Suppressor macrophage (primary cell): ENCODE data around the gene LTBP1.
"Not testable (repeated sequence)": the region's sequence is repeated elsewhere in the genome, so short reads cannot be mapped to it uniquely, and the experiment has no call there.

Experiments used
- DNase-seq, 4 experiments: peaks; one replicate each; pipeline ENCODE4 v3.0.0-alpha.2; 2020 to 2022

Gene LTBP1

DNA sequence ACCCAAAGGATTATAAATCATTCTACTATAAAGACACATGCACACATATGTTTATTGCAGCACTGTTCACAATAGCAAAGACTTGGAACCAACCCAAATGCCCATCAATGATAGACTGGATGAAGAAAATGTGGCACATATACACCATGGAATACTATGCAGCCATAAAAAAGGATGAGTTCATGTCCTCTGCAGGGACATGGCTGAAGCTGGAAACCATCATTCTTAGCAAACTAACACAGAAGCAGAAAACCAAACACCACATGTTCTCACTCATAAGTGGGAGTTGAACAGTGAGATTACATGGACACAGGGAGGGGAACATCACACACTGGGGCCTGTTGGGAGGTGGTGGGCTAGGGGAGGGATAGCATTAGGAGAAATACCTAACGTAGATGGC, 288.8 kb downstream of the LTBP1 start:
- not testable (repeated sequence) for DNase-seq

DNA sequence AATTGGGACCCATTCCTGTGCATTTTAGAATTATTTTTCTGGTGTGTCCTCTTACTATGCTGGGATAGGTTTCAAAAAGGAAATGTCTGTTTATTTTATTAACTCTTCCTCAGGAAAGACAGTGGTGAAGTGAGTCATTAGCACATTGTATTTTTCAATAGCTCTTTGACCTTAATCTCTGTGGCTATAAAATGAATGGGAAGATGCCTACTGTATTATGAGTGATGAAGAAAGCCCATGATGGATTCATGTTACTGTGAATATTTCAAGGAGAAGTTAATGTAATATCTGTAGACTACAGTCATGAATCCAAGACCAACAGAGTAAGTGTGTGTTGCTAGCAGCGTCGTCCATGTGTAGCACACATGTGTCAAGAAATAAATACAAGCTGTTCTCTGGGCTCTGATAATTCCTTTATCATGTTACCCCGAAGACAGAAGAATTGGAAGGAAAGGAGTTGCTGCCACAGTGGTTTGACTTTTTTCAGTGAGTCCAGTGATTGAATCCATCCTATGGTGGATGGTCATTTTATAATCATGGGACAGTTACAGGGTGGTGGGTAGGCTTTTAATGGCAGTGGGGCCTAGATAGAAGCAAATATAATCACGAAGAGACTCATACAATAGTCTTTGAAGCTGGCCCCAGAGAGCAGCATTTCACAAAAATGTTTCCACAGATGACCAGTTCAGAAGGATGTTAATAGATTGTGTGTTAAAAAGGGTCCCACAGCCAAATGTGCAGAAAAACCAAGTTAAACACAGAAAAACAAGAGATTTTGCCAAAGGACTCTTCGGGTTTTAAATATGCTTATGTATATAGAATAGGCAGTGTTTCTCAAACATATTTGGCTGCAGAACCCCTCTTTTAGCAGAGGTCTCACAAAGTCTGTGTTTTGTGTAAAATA, 290.0 kb downstream of the LTBP1 start:
- no peak for DNase-seq

DNA sequence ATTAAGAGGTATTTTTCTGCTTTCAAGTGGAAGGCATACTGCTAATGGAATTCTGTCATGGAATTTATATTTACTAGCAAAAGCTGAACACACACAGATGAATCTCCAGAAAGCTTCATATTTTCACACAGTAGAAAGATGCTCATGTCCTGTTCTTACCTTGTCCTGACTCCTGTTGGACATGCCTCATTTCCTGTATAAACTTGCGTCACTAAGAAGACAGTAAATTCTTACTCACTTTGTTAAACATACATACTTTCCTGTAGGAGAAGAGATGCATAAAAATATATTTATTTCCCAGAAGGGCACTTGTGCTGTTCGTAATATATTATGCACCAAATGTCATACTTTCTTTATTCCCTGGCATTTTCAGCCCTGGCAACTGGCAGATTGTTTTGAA, 291.4 kb downstream of the LTBP1 start:
- no peak for DNase-seq

DNA sequence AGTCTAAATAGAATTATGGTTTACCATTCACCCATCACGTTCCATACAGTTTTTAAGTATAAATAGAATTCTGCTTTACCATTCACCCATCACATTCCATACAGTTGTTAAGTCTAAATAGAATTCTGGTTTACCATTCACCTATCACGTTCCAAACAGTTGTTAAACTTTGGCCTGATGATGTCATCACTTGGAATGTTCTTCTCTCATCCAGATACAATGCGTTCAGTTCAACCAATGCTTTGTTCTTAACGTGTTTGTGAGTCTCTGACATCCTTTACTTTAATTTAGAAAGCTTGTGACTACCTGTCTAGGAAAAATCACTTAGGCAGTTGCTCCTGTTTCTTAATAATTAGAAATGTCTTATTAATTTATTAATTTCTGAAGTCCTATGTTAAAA, 293.4 kb downstream of the LTBP1 start:
- no peak for DNase-seq

DNA sequence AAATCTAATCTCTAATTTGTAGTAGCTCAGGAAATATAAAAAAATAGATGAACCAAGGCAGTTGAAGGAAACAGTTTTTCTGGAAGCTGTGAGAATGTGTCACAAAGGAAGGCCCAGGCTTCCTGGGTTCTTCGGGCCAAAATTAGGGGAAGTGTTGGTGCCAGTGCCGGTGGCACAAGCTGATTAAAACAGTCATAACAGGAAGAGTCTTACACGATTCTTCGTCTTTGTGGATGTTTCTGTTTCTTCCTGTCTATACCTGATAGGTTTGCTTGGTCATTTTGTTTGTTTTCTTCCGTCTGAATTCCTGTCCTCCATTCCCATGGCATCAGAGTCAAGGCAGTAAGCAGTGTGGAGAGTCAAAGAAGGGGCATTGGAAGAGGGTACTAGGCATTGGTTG, 294.3 kb downstream of the LTBP1 start:
- peak in 1 of 4 experiments; percentile 3 for DNase-seq

DNA sequence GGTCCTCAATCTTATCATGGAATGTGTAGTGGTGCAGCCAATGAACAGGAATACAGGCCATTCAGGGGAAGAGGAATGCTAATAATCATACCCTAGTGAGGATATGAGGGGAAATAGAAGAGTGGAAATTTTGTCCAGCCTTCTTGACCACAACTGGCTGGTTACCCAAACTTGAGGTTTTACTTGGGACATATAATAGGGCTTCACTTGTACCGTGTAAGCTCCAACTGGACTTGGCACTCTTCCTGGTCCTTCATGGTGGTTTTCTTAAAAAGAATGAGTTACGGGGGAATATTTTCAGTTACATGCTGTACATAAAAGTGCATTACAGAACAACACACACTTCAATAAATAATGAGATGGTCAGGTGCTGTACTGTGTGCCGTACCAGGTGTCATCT, 294.8 kb downstream of the LTBP1 start:
- DNase-seq, result no peak

DNA sequence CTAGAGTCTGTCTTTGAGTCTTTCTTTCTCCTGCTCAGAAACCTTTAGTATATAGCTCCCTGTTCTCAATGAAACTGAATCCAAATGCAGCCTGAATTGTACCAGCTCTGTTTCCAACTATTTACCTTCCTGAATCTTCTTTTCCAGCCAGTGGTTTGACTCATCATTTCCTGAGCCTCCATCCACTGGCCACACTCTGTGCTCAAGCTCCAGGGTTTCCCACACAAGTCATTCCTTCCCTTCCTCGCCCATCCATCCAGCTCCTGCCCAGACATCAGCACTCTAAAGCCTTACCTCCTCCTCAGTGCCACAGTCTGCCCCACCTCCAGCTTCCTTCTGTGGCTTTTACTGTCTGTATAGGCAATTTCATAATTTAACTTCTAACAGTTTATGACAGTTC, 296.1 kb downstream of the LTBP1 start:
- peak in 1 of 4 experiments; percentile 3 for DNase-seq

DNA sequence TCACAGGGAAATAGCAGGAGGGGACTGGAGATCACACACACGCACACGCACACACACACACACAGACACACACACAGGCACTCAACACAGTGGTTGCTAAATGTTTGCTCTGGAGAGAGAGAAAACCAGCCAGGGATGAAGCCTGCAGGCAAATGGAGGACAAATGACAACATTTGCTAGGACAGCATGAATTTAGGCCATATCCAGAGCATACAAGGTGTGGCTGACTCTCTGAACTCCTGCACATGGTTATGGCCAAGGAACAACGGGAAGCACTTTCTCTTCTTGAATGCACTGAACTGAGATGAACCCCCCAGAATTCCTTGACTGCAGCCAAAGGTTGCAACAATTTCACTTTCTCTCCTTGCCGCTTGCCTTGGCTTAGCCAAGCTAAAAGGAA, 299.7 kb downstream of the LTBP1 start:
- no peak for DNase-seq

DNA sequence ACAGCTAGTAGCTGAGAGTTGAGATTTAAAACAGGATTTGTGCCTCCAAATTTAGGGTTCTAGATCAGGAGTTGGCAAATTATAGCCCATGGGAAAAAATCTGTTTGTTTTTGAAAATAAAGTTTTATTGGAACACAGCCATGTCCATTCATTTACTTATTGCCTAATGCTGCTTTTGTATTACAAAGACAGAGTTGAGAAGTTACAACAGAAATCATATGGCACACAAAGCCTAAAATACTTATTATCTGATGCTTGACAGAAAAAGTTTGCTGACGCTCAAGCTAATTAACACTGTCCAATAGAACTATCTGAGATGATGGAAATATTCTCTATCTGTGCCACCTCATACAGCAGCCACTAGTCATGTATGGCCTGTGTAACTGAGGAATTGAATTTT, 300.6 kb downstream of the LTBP1 start:
- no peak for DNase-seq

DNA sequence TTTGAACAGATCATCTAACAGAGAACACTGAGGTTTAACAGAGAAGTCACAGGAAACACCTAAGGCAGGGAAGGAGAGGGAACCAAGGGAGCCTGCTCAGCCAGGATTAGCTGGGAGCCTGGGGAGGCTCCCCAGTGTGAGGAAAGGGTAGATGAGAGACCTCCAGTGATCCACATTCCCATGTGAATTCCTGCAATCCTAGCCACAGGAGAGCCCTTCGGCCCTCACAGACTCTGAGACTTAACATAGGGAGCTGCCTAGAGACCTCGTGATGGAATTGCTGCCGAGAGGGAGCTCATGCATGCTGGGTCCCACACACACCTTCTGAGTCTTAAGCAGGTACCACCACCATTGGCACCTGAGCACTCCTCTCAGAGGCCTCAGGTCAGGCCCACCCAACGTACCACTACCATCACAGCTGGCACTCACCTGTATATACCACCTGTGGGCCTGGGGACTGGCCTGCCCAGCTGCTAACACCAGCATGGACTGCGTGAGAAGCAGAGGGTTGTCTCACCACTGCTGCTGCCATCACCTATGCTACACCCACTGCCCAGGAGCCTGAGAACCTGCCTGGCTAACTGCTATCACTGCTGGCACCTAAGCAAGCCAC, 303.8 kb downstream of the LTBP1 start:
- no peak for DNase-seq

DNA sequence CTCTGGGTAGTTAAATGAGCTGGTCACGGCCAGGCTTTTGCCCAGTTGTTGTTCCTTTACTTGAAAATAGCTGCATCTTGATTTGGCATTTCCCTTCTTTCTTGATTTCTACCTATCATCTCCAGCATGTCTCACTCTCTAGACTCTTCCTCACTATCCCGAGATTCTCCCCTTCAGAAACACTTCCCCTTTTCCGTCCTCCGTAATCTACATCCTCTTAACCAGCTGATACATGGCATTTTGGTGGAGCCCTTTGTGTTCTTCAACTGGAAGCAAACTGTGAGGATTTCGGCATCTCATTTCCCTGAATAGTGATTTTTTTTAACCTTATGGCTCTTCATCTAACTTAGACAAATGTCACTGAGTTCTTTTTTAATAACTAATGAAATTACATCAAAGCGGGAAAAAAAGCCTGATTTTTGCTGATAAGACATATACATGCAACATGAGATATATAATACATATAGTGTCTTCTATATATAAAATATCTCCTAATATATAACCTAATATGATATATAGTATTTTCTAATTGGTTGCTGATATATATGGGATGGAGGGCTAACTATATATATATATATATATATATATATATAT, 309.5 kb downstream of the LTBP1 start:
- DNase-seq, result peak in 1 of 4 experiments; percentile 13

DNA sequence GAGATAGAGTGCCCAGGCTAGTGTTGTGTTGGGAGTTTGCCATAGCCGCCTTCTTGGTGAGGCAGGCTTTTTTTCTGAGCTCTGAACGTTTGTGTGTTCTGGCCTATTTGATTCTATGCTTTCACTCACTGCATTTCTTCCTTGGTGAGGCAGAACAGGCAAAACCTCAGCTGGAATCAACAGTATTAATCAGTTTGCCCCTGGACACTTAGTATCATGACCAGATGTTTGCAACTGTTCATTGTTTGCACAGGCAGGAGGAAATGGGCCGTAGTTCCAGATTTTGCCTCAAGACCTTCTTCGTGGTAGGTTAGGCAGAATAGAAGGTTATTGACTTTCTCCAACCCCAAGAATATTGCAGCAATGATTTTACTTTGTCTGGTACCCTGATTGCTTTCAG, 311.6 kb downstream of the LTBP1 start:
- no peak for DNase-seq

DNA sequence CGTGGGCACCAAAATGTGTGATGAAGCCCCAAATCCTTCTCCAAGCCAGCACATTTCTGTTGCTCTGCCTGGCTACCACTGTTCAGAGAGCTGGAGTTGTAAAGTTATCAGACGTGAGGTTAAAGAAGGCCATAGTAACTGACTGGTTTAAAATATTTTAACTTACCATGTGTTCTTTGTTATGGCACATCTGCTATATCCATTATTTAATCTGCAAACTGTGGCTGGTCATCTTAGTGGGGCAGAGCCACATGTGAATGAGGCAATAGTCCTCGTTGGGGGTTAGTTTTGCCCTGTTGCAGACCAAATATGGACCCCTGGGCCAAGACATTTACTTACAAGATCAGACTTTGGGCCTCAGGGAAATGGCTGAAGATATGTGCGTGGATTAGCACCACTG, 315.3 kb downstream of the LTBP1 start:
- no peak for DNase-seq

DNA sequence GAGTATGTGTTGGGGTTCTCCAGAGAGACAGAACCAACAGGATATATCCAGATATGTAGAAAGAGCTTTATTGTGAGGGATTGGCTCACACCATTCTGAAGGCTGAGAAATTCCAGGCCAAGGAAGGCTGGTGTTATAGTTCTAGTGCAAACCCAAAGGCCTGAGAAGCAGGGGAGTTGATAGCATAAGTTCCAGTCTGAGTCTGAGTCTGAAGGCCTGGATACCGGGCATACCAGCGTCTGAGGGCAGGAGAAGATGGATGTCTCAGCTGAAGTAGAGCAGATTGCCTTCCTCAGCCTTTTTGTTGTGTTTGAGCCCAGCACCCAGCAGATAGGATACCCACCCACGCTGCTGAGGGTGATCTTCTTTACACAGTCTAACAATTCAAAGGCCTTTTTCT, 318.0 kb downstream of the LTBP1 start:
- no peak for DNase-seq

DNA sequence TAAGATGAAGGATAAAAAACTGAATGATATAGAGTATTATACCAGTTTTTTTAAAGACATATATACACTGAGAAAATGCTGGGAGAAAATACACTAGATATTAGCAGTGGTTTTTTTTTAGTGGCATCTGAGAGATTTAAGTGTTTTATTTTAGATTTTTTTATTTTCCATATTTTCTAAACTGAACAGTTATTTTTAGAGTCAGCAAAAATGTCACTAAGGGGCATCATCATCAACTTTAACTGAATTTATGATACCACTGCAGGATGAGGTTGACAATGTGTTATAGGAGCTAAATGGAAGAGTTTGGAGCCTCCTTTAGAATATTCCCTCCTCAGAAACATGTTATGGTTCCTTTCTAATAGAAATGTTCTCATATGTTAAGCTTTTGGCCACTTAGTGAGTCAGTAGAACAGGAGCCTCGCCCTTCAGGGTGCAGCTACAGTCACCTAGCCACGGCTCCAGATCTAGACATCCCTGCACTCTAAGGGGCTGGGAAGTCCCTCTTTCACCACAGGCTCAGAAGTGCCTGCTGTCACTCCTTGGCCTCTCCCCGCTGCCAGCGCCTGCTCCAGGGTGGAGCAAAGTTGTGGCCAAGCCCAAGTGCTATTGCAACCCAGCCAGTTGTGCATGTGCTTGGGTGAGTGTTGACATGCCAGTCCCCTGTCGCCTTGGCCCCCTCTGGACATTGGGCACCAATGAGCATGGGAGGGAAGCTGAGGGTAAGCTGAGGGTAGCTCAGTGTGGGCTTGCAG, 319.0 kb downstream of the LTBP1 start:
- DNase-seq, result no peak

DNA sequence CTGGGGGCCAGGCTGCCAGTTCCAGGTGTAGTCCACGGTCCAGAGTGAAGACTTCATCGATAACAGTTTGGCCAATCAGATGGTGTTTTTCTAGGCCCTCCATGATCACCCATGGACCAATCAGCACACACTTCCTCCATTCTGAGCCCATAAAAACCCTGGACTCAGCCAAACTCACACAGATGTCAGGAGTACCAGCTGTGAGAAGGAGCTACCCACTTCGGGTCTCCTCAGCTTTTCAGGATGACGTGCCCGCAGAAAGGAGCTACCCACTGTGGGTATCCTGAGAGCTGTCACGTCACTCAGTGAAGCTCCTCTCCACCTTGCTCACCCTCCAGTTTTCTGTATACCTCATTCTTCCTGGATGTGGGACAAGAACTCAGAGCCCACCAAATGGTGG, 319.7 kb downstream of the LTBP1 start:
- DNase-seq, result no peak

DNA sequence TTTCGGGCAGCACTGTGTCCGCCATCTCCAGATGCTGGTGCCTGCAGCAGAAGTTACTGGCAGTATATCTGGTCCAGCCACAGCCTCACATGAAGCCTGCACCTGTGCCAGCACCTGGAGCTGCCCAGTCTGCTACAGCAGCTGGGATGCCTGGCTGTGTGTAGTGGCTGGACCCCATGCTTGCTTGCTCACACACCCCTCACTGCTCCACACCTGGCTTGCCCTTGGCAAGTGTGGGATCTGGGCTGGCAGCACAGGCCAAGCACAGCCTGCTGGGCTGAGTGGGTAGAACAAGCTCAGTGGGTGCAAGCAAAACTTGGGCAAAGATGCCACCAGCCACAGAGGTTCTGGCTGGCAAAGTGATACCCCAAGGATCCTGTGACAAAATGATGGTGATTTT, 320.3 kb downstream of the LTBP1 start:
- no peak for DNase-seq

DNA sequence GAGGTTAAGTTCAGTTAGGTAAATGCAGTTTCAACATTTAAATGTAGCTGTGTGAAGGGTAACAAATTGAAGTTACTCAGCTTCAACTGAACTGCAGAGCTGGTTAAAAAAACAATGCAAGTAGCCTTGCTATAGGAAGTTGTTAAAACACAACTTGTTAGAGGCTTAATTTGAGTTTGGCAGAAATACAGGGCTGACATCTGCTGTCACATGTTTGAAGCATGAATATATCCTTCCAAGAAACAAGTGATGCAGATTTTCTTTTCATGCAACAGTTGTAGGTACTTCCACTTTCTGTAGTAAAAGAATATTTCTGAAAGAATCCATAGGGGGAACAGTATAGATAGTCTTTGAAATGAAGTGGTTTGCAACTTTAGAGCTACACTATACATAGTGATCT, 321.0 kb downstream of the LTBP1 start:
- DNase-seq, result peak in 1 of 4 experiments; percentile 1

DNA sequence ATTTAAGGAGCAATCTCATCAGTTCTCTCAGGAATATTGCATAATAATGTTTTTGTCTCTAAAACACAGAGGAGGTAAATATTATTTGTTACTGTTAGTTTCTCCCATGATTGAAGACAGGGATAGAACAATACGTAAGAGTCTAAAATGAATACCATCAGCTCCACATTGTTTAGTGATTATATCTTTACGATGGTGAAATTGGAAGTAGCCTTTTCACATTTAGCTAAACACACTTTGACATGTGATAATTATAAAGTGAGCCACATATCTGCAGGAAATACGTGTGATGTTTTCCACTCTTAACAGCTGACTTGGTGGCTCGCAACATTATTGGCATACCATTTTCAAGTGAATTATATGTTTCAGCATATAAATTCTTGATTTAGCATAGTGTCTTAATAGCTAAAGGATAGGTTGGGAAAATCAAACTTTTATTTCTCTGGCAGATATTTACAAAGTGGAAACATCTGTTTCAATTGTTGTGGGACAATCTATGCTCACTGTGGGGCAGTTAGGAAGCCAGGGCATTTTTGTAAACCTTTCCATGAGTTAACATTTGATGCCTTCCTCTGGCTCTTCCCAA, 321.6 kb downstream of the LTBP1 start:
- no peak for DNase-seq

DNA sequence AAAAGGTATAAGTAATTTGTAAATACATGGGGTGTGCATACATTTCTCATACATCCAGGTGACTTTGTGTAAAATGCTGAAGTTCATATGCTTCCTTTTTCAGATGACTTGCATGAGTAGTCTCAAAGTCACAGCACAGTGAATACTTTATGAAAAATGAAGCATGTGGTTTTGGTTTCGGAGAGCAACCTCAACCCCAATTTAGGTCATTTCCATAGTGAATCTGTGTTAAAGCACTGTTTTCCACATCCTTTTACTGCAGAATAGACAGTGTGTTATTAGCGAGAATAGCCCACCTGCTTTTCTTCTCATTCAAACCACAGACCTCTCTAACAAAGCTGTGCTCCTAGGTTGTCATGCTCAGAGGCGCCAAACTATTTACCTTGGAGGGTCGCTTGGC, 325.2 kb downstream of the LTBP1 start:
- DNase-seq, result no peak

DNA sequence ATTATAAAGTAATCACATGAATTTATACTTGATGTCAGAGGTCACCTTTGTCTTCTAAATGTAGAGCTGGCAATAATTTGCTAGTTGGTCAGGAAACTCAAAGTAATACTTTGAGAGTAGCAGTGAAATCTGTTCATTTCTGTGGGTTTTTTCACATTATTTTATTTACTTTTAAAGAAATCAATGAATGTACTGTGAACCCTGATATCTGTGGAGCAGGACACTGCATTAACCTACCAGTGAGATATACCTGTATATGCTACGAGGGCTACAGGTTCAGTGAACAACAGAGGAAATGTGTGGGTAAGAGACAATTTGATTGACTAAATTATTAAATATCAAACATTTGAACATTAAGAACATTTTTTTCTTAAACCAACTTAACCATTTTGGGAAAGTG, 326.7 kb downstream of the LTBP1 start:
- DNase-seq, result no peak

DNA sequence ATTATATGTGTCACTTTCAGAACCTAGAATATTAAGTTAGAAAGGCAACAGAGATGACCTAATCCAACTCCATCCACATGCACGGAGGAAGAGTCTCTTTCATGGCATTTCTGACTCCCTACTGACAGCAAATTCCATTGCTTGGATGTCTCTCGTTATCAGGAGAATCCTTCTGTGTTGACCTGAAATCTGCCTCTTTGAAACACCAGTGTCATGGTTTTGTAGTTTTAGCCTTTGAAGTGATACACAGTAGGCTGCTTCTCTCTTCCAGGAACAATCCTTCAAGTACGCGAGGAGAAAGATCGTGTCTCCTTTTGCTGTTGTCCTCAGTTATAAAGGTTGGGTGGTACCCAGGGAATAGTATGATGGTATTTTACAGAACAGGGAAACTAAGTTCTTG, 327.8 kb downstream of the LTBP1 start:
- no peak for DNase-seq
